Subcutaneous adipose tissue (tissue), 4 donors: Measurements from ENCODE around the gene LARGE1. TPM values are rescaled to one million over a fixed set of nuclear protein-coding genes. Genes with fewer than 3 reads are reported as not detected.

ENCODE experiments used
- CTCF ChIP-seq: fragments of 450-650 bp; IDR thresholded peaks from one replicate; pipeline ENCODE4 v1.5.1; 2016; ENCODE audit warnings: low read depth, mild to moderate bottlenecking, control low read depth, antibody characterized with exemption, moderate library complexity
- total RNA-seq, 4 donors: library from RNA; depleted of rRNA; stranded (reverse); fragments of >200 nt; gene quantifications; one replicate each; pipeline ENCODE4 v1.1.0, GENCODE V29; 2016

The LARGE1 gene
- total RNA-seq, 4 donors from 2014 or later, result 19.4 to 28.8 (median 22.1) TPM

DNA sequence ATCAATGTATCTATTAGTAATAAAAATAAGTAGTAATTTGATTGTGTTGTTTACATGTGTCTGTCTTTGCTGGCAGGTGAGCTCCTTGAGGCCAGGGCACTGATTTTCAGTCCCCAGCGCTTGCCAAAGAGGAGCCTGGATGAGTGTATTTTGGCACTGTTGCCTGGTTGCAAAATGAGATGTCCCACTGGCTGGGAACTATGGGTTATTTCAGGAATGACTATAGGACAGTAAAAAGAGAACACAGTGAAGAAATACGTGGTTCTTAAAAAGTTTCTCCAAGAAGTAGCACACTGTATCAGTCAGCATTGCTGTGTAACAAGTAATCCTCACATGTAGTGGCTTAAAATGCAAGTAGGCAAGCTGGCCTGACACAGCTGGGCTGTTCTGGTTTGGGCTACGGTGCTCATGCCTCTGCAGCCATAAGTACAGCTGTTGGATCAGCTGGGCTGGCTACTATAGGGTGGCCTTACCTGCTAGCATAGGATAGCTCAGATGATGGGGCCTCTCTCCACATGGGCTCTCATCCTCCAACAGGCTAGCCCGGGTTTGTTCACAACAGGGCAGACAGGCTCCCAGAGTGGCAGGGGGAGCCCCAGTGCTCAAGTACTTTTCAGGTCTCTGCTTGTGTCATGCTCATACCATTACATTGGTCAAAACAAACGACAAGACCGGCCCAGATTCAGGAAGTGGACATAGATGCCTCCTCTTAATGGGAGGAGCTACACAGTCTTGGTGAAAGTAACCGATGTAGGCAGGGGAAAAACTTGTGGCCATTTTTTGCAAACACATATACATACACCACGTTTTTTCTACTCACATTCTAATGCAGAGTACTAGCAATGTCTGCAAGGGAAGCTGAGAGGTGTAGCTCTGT is 399.1 kb downstream of the LARGE1 start:
- TF ChIP-seq CTCF, result no peak

DNA sequence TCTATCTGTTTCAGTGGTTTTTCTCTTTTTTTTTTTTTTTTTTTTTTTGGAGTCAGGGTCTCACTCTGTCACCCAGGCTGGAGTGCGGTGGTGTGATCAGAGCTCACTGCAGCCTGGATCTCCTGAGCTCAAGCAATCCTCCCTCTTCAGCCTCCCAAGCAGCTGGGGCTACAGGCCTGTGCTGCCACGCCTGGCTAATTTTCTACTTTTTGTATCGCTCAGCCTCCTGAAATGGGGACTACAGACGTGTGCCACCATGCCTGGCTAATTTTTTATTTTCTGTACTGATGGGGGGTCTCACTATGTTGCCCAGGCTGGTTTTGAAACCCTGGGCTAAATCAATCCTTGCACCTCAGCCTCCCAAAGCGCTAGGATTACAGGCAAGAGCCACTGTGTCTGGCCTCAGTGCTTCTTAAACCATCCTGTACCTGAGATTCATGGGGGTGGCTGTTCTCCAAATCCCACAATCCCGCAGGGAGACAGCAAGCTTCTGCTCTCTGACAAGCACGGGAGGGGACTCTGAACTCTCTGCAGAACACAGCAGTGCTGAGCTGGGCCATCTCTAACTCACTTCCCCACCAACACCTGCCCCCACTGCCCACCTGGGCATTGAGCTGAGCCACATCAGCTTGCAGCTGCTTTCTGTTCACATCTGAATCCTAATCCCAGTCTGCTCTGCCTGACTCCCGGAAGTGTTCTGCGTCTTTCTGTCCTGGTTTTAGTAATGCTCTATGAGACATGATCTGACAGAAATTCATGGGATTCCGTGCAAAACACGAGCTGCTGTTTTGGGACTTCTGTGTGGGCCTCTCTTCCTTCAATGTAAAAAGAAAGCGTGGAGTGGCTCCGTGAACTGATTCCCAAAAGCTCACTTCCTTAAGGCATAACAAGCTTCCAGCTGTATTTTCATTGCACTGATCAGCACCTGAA is 400.0 kb downstream of the LARGE1 start:
- TF ChIP-seq CTCF, result no peak

DNA sequence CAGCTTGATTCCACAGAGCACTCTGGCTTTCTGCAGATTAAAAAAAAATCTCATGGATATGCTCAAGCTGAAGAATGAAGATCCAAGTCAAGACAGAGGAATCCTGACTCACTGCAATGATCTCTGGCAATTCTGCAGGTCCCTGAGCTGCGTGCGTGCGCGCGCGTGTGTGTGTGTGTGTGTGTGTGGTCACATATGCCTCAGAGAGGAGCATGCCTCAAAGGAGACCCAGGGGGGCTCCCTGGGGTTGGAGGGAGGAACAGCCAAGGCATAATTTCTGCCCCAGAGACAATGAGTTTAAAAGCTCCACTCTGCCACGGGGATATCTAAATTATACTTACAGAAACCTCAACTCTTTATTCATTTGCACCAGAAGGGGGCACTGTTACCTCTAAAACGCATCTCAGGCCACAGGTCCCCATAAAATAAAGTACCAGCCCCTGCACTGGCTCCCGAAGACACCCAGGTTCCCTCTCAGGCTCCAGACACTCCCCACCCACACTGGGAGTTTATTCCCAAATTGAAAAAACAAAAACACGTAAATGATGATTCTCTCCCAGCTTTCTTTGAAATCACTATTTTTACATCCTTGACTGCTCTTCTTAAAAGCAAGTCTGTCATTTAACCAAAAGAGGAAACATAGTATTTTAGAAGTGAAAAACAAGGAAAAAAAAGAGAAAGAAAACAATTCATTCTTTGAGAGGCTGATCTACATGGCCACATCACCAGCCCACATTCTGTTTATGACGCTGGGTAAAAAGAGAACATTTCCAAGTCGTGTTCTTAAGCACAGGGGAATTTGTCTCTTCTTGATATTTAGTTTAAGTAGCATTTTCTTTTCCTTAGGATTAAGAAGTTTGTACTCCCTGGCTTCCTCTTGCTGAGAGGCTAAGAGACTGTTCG is 401.0 kb downstream of the LARGE1 start:
- TF ChIP-seq CTCF, result no peak

DNA sequence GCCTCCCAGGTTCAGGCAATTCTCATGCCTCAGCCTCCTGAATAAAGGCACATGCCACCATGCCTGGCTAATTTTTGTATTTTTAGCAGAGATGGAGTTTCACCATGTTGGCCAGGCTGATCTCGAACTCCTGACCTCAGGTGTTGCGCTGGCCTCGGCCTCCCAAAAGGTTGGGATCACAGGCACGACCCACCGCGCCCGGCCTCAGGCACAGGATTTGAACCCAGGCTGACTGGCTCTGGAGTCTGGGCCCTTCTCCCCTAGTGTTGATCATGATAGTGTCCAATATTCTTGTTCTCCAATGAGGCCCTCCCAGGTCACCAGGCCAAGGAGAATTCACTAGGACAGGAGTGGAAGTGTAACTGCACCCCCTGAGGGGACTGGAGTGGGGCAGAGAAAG is 401.9 kb downstream of the LARGE1 start:
- no peak for TF ChIP-seq CTCF

GRCh38 chr22:33515795-33516194 is 404.5 kb downstream of the LARGE1 start:
- no peak for TF ChIP-seq CTCF

GRCh38 chr22:33513388-33514338 is 406.6 kb downstream of the LARGE1 start:
- TF ChIP-seq CTCF, result no peak
